GM21526 (cell line): ENCODE measurements around the gene CXCL12.

ENCODE experiments used
- ATAC-seq: cut with Tn5 transposase; IDR thresholded peaks from one replicate; pipeline ENCODE4 v1.9.1; 2021; ENCODE audit warnings: moderate library complexity; ENCODE audit not compliant: unreplicated experiment, low FRiP score

Gene CXCL12

GRCh38 chr10:44400541-44400940 is 15.6 kb upstream of the CXCL12 start:
- ATAC-seq, result no peak

- no peak for ATAC-seq
Observed at GRCh38 chr10:44399659-44400451, 15.0 kb upstream of the CXCL12 start.

- no peak for ATAC-seq
Observed at GRCh38 chr10:44398747-44399658, 14.1 kb upstream of the CXCL12 start.

- ATAC-seq, result no peak
Observed at GRCh38 chr10:44398271-44398670, 13.4 kb upstream of the CXCL12 start.

GRCh38 chr10:44397476-44398225 is 12.8 kb upstream of the CXCL12 start:
- no peak for ATAC-seq

- no peak for ATAC-seq
Observed at GRCh38 chr10:44396671-44397191, 11.8 kb upstream of the CXCL12 start.

- no peak for ATAC-seq
Observed at GRCh38 chr10:44395902-44396670, 11.2 kb upstream of the CXCL12 start.

GRCh38 chr10:44395396-44395795 is 10.5 kb upstream of the CXCL12 start:
- no peak for ATAC-seq

- no peak for ATAC-seq
Observed at GRCh38 chr10:44394696-44395381, 9.9 kb upstream of the CXCL12 start.

GRCh38 chr10:44393834-44394547 is 9.1 kb upstream of the CXCL12 start:
- ATAC-seq, result no peak

GRCh38 chr10:44393051-44393630 is 8.2 kb upstream of the CXCL12 start:
- no peak for ATAC-seq

GRCh38 chr10:44392420-44392819 is 7.5 kb upstream of the CXCL12 start:
- ATAC-seq, result no peak

- ATAC-seq, result no peak
Observed at GRCh38 chr10:44391981-44392380, 7.1 kb upstream of the CXCL12 start.

- no peak for ATAC-seq
Observed at GRCh38 chr10:44390585-44391072, 5.7 kb upstream of the CXCL12 start.

- no peak for ATAC-seq
Observed at GRCh38 chr10:44389556-44389955, 4.7 kb upstream of the CXCL12 start.

GRCh38 chr10:44389150-44389549 is 4.3 kb upstream of the CXCL12 start:
- no peak for ATAC-seq

- no peak for ATAC-seq
Observed at GRCh38 chr10:44388641-44389040, 3.7 kb upstream of the CXCL12 start.

GRCh38 chr10:44387853-44388251 is 3.0 kb upstream of the CXCL12 start:
- ATAC-seq, result no peak
